Nephron (organoid): ENCODE data around the gene PDE4C.

Experiments used
- H3K27ac Mint-ChIP-seq, 3 experiments: 2 replicates each; pipeline ENCODE4 v1.8.0; 2020; ENCODE audit warnings: mixed read lengths in 3 of 3, mild to moderate bottlenecking in 2 of 3, moderate library complexity in 1 of 3
- H3K27me3 Mint-ChIP-seq: 2 replicates; pipeline ENCODE4 v1.8.0; 2021; ENCODE audit warnings: low read depth, mild to moderate bottlenecking, moderate library complexity, mixed read lengths
- H3K36me3 Mint-ChIP-seq: 2 replicates; pipeline ENCODE4 v1.8.0; 2020; ENCODE audit warnings: low read depth, mixed read lengths
- H3K4me1 Mint-ChIP-seq: 2 replicates; pipeline ENCODE4 v1.8.0; 2020; ENCODE audit warnings: mixed read lengths
- H3K4me3 Mint-ChIP-seq, 3 experiments: 2 replicates each; pipeline ENCODE4 v1.8.0; 2020; ENCODE audit warnings: mild to moderate bottlenecking in 3 of 3, mixed read lengths in 3 of 3, moderate library complexity in 2 of 3
- H3K9me3 Mint-ChIP-seq: 2 replicates; pipeline ENCODE4 v1.8.0; 2020; ENCODE audit warnings: mixed read lengths
- TF ChIP-seq, protein P1 (sequence below), 3 experiments: fragments of 200-600 bp; sonication (generic); IDR thresholded peaks; one replicate each; pipeline ENCODE4 v1.5.0; 2021; ENCODE audit warnings: antibody characterized with exemption in 3 of 3; ENCODE audit not compliant: unreplicated experiment in 3 of 3

Gene PDE4C

DNA sequence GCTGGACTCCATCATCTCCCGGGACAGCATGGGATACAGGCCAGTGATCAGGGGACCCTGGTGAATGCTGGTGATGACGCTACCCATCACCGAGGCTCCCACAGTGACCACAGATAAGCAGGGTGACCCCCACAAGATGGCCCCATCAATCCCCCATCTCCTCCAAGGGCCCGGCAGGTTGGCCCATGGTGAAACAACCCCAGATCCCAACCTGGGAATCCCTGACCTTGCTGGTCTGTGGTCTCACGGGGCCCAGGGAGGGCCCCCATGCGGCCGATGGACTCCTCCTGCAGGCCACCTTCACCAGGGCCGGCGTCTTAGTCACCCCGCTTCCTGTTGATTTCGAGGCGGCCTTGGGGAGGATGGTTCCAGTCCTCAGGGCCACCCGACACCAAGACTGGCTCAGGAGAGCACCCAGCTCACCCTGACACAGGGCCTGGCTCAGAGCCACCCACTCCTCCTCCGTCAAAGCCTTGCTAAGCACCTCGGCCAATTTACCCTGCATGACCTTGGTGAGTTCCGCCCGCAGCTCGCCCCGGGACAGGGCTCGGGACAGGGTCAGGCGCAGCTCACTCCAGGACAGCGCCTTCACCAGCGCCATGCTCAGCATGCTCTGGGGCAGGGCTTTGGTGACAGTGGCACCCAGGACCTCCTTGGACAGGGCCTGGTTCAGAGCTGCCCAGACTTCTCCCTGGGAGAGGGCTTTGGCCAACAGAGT lies 38.1 kb upstream of the PDE4C start:
- Mint-ChIP-seq H3K9me3 (no peaks in the 10 kb centered on the region), H3K36me3 (peaks cover 29% of the 10 kb centered on the region), H3K4me3 (no peak overlapping the region), H3K27me3 (peaks cover 4% of the 10 kb centered on the region), H3K4me1 (no peaks in the 10 kb centered on the region), H3K27ac (no peak overlapping the region)
- TF ChIP-seq, protein P1, sequence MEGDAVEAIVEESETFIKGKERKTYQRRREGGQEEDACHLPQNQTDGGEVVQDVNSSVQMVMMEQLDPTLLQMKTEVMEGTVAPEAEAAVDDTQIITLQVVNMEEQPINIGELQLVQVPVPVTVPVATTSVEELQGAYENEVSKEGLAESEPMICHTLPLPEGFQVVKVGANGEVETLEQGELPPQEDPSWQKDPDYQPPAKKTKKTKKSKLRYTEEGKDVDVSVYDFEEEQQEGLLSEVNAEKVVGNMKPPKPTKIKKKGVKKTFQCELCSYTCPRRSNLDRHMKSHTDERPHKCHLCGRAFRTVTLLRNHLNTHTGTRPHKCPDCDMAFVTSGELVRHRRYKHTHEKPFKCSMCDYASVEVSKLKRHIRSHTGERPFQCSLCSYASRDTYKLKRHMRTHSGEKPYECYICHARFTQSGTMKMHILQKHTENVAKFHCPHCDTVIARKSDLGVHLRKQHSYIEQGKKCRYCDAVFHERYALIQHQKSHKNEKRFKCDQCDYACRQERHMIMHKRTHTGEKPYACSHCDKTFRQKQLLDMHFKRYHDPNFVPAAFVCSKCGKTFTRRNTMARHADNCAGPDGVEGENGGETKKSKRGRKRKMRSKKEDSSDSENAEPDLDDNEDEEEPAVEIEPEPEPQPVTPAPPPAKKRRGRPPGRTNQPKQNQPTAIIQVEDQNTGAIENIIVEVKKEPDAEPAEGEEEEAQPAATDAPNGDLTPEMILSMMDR (IDR thresholded peaks at IDR 0.05; ENCODE audit: unreplicated experiment in 3 of 3): no peak

DNA sequence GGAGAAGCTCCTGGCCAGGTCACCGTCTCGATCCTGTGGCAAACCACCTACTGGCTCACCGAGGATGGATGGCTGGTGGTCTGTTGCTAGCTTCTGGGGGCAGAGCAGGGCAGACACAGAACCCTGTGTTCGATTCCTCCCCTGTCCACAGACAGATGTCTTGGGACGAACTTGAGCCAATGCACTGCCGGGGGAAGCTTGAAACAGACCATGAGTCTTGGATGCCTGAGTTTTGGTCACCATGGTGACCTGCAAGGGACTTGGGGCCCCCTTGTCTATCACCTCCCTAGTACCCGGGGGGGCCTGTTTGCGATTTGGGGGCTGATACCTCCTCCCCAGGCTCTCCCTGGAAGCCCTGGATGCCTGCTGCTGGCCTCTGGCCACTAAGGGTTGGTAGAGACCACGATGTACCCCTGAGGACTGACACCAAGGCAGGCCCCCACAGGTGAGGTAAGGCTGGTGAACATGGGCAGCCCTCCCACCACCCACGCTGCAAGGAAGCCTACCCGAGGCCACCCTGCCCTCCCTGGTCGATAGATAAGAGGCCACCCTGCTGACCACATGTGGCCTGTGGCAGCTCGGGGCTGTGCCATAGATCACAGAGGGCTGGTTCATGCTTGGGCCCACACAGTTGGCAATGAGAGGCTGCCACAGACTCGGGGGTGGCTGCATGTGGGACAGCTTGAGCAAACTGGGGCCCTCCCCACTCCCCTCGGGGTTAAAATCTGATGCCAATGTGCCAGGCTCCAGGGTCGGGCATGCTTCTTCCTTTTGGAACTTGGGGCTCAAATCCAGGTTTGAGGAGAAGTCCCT lies 37.3 kb upstream of the PDE4C start:
- TF ChIP-seq, protein P1 (IDR thresholded peaks at IDR 0.05; ENCODE audit: unreplicated experiment in 3 of 3): no peak
- Mint-ChIP-seq H3K27me3 (peaks cover 4% of the 10 kb centered on the region), H3K36me3 (peaks cover 29% of the 10 kb centered on the region), H3K27ac (no peak overlapping the region), H3K4me1 (no peaks in the 10 kb centered on the region), H3K9me3 (no peaks in the 10 kb centered on the region), H3K4me3 (no peak overlapping the region)

DNA sequence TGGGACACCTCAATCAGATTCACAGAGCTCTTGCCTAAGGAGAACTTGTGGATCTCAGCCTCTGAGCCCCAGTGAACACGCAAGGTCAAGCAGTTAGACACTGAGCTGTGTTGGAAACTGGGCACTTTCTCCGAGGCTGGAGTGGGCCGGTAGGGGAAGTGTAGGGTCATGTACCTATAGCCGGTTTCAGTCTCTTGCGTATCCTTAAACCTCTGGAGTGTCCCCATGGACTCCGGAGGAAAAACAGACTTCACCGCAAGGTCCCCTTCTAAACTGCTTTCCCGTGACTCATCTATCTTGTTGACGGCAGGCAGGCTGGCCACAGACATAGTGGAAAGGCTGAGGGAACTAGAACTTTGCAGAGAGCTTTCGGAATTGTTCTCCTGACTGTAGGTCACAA lies 36.7 kb upstream of the PDE4C start:
- H3K4me1 Mint-ChIP-seq: no peaks in the 10 kb centered on the region
- H3K27ac Mint-ChIP-seq: no peak overlapping the region
- H3K4me3 Mint-ChIP-seq: no peak overlapping the region
- no peaks in the 10 kb centered on the region for H3K9me3 Mint-ChIP-seq
- TF ChIP-seq, protein P1 (IDR thresholded peaks at IDR 0.05; ENCODE audit: unreplicated experiment in 3 of 3): no peak
- H3K36me3 Mint-ChIP-seq: peaks cover 24% of the 10 kb centered on the region
- H3K27me3 Mint-ChIP-seq: peaks cover 4% of the 10 kb centered on the region

DNA sequence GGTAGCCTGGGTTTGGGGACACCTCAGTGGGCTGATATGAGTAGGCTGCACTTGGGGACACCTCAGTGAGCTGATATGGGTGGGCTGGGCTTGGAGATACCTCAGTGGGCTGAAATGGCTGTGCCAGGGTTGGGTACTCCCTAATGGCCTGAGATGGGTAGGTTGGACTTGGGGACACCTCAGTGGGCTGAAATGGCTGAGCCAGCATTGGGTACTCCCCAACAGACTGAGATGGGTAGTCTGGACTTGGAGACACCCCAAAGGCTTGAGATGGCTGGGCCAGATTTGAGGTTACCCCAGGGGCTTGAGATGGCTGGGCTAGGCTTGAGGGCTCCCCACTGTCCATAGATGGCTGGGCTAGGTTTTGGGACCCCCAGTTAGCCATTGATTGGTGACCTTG lies 35.9 kb upstream of the PDE4C start:
- Mint-ChIP-seq H3K9me3 (no peaks in the 10 kb centered on the region), H3K27me3 (peaks cover 4% of the 10 kb centered on the region), H3K36me3 (peaks cover 17% of the 10 kb centered on the region), H3K4me3 (no peak overlapping the region), H3K27ac (no peak overlapping the region), H3K4me1 (no peaks in the 10 kb centered on the region)
- TF ChIP-seq, protein P1 (IDR thresholded peaks at IDR 0.05; ENCODE audit: unreplicated experiment in 3 of 3): no peak

DNA sequence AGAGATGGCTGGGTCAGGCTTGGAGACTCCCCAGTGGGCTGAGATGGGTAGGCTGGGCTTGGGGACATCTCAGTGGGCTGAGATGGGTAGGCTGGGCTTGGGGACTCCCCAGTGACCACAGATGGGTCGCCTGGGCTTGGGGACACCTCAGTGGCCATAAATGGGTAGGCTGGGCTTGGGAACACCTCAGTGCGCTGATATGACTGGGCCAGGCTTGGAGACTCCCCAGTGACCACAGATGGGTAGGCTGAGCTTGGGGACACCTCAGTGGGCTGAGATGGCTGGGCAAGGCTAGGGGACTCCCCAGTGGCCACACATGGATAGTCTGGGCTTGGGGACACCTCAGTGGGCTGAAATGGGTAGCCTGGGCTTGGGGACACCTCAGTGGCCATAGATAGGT lies 35.2 kb upstream of the PDE4C start:
- H3K4me3 Mint-ChIP-seq: no peak overlapping the region
- H3K4me1 Mint-ChIP-seq: no peaks in the 10 kb centered on the region
- H3K36me3 Mint-ChIP-seq: peaks cover 11% of the 10 kb centered on the region
- TF ChIP-seq, protein P1 (IDR thresholded peaks at IDR 0.05; ENCODE audit: unreplicated experiment in 3 of 3): no peak
- no peak overlapping the region for H3K27ac Mint-ChIP-seq
- H3K9me3 Mint-ChIP-seq: no peaks in the 10 kb centered on the region
- peaks cover 4% of the 10 kb centered on the region for H3K27me3 Mint-ChIP-seq
